K562 (cell line): ENCODE measurements around the gene CD44. TPM values are rescaled to one million over a fixed set of nuclear protein-coding genes. Genes with fewer than 3 reads are reported as not detected.

Experiments
- ATAC-seq: fragments of 200-7000 bp; cut with Tn5 transposase; 3 replicates; pipeline ENCODE4 v1.9.1; 2020; ENCODE audit warnings: moderate library complexity
- BruUV-seq: library from RNA; stranded (reverse); fragments of 400-500 nt; replicated peaks from 2 replicates; lab custom pipeline; 2021; lab: Mats Ljungman, UMichigan
- CTCF ChIA-PET: fragments of 300-600 bp; formaldehyde crosslinking; extraction: SDS; loops from one replicate; lab custom pipeline; 2021; ENCODE audit warnings: low intra/inter-chr PET ratio; lab: Yijun Ruan, JAX
- POLR2A ChIA-PET: fragments of 300-600, 350-650 bp; sonication (Branson Sonifier 250); formaldehyde crosslinking; extraction: SDS; loops from one replicate; lab custom pipeline; 2021; ENCODE audit warnings: antibody characterized with exemption, inconsistent platforms; lab: Yijun Ruan, JAX
- DNase-seq, 4 experiments: peaks; one replicate each; pipeline versions ENCODE4 v3.0.0 to v3.0.0-alpha.2; 2011 to 2018; ENCODE audit warnings: low spot score in 3 of 4, mixed read lengths in 3 of 4; ENCODE audit errors: extremely low read depth in 1 of 4
- FAIRE-seq: peaks from 2 replicates; lab custom pipeline; 2011; peaks lifted over from hg19 to GRCh38; lab: Jason Lieb, UNC
- H2AFZ ChIP-seq: 2 replicates; pipeline ENCODE4 v1.6.0; 2011; ENCODE audit warnings: low read depth, low read length, control low read depth, inconsistent platforms
- H3K27ac ChIP-seq: fragments of 200-600 bp; 3 replicates; pipeline ENCODE4 v1.8.0; 2011; ENCODE audit warnings: low read depth, mild to moderate bottlenecking, control low read depth, inconsistent platforms, low read length, moderate library complexity, mixed read lengths; ENCODE audit errors: extremely low read depth
- H3K27me3 ChIP-seq, 2 experiments: fragments of 300-600 bp in 1 of 2; 2 replicates in 1 of 2; 3 replicates in 1 of 2; pipeline versions ENCODE4 v1.6.0 to v1.8.0; 2011; ENCODE audit warnings: inconsistent platforms in 2 of 2, low read length in 2 of 2, mild to moderate bottlenecking in 1 of 2, mixed read lengths in 1 of 2, moderate library complexity in 1 of 2; ENCODE audit not compliant: control insufficient read depth in 2 of 2, insufficient read depth in 2 of 2
- H3K36me3 ChIP-seq: fragments of 300-600 bp; 3 replicates; pipeline ENCODE4 v1.8.0; 2011; ENCODE audit warnings: mild to moderate bottlenecking, low read length, inconsistent platforms; ENCODE audit not compliant: control insufficient read depth, insufficient read depth
- H3K4me1 ChIP-seq, 2 experiments: fragments of 200-600 bp in 1 of 2; replicated peaks in 1 of 2; 2 replicates in 1 of 2; 3 replicates in 1 of 2; pipeline versions ENCODE4 v1.5.1 to v1.8.0; 2011; ENCODE audit warnings: inconsistent platforms in 2 of 2, low read length in 2 of 2, mild to moderate bottlenecking in 1 of 2, mixed read lengths in 1 of 2, moderate library complexity in 1 of 2; ENCODE audit not compliant: control insufficient read depth in 2 of 2, insufficient read depth in 2 of 2
- H3K4me2 ChIP-seq: 2 replicates; pipeline ENCODE4 v1.6.1; 2011; ENCODE audit warnings: low read length, control low read depth, inconsistent platforms, mixed read lengths; ENCODE audit not compliant: insufficient read depth
- H3K4me3 ChIP-seq: fragments of 200-600 bp; sonication (generic), shearing (Covaris generic); 2 replicates; pipeline ENCODE4 v1.5.1; 2016; ENCODE audit warnings: control low read depth, inconsistent platforms
- H3K79me2 ChIP-seq: fragments of 200-600 bp; 3 replicates; pipeline ENCODE4 v1.8.0; 2011; ENCODE audit warnings: low read length, inconsistent platforms; ENCODE audit not compliant: control insufficient read depth, insufficient read depth
- H3K9ac ChIP-seq, 2 experiments: 2 replicates each; pipeline versions ENCODE4 v1.6.0 to v1.6.1; 2011; ENCODE audit warnings: low read depth in 2 of 2, low read length in 2 of 2, control low read depth in 1 of 2, inconsistent platforms in 1 of 2, mild to moderate bottlenecking in 1 of 2, mixed read lengths in 1 of 2; ENCODE audit not compliant: insufficient read depth in 1 of 2
- H3K9me1 ChIP-seq: one replicate; pipeline ENCODE4 v1.6.0; 2011; ENCODE audit warnings: inconsistent platforms, mild to moderate bottlenecking, low read length, moderate library complexity; ENCODE audit not compliant: control insufficient read depth, insufficient read depth
- H3K9me3 ChIP-seq: replicated peaks from 2 replicates; pipeline ENCODE4 v1.5.1; 2011; ENCODE audit warnings: low read depth, low read length, inconsistent platforms; ENCODE audit not compliant: control insufficient read depth, insufficient read depth
- H4K20me1 ChIP-seq: replicated peaks from 2 replicates; pipeline ENCODE4 v1.6.1; 2011; ENCODE audit warnings: low read length, inconsistent platforms, mixed read lengths; ENCODE audit not compliant: control insufficient read depth, insufficient read depth
- CEBPG ChIP-seq, 3 experiments: fragments of 200-800 bp in 1 of 3; sonication (Bioruptor generic) in 1 of 3; sonication (generic) in 1 of 3; formaldehyde crosslinking in 1 of 3; IDR thresholded peaks in 2 of 3; conservative IDR thresholded peaks in 1 of 3; 2 replicates each; pipeline versions ENCODE4 v1.6.1 to v1.8.0; 2016 to 2022; ENCODE audit warnings: missing compliant biosample characterization in 2 of 3, missing genetic modification characterization in 2 of 3, mild to moderate bottlenecking in 1 of 3, missing genetic modification reagents in 1 of 3
- RAD51 ChIP-seq: fragments of 450-650 bp; IDR thresholded peaks from 2 replicates; pipeline ENCODE4 v1.7.1; 2016; ENCODE audit warnings: low read depth, mild to moderate bottlenecking, borderline replicate concordance
- WGBS: fragments of 100-300 bp; shearing (Covaris generic); methylation state at CpG from one replicate; pipeline ENCODE4 v1.1.6; 2016; ENCODE audit warnings: low coverage, mixed read lengths; ENCODE audit not compliant: insufficient coverage; ENCODE audit errors: missing lambda C conversion rate; 5-methylcytosine and 5-hydroxymethylcytosine counted together
- in situ Hi-C: fragments of 300-500 bp; cut with MboI; formaldehyde crosslinking; loops from 4 replicates; pipeline ENCODE4 v1.15.0; 2018; ENCODE audit warnings: inconsistent platforms, mixed read lengths
- intact Hi-C: fragments of 100-400 bp; cut with micrococcal nuclease; formaldehyde crosslinking; loops from 2 replicates; pipeline ENCODE4 v1.14.2; 2022
- polyA plus RNA-seq, 8 experiments: library from polyadenylated mRNA; depleted of rRNA in 4 of 8; stranded (reverse) in 5 of 8; unstranded in 3 of 8; fragments of >200 nt; fragmentation: Nextera tagmentation in 2 of 8; fragmentation: Illumina TruSeq in 1 of 8; extraction: Ambion mirVana in 2 of 8; extraction: Trizol in 1 of 8; gene quantifications; 2 replicates each; pipeline versions ENCODE4 v1.2.1 to v1.2.3, GENCODE V29; 2011 to 2014; ENCODE audit warnings: inconsistent platforms in 1 of 8, missing spikeins in 1 of 8
- total RNA-seq, 7 experiments: library from RNA; depleted of rRNA in 6 of 7; stranded (reverse); fragments of >200 nt in 6 of 7; fragmentation: Illumina TruSeq in 2 of 7; extraction: Trizol in 2 of 7; gene quantifications; 2 replicates each; pipeline versions ENCODE4 v1.2.1 to v1.2.3, GENCODE V29; 2011 to 2021; ENCODE audit warnings: low replicate concordance in 1 of 7
- TF ChIP-seq, protein P1 (sequence below), 2 experiments: fragments of 450-650 bp in 1 of 2; sonication (generic) in 1 of 2; formaldehyde crosslinking in 1 of 2; IDR thresholded peaks in 1 of 2; conservative IDR thresholded peaks in 1 of 2; 2 replicates each; pipeline versions ENCODE4 v1.6.1 to v1.8.1; 2016 to 2023; ENCODE audit warnings: mild to moderate bottlenecking in 2 of 2, moderate library complexity in 2 of 2, inconsistent platforms in 1 of 2, missing genetic modification reagents in 1 of 2

Gene CD44
- total and polyA plus RNA-seq, 9 of the 15 experiments (the other 6 are each of a cell fraction or from before 2014, with no cell fraction given), result 1.2 to 13.9 (median 3.0) TPM

DNA sequence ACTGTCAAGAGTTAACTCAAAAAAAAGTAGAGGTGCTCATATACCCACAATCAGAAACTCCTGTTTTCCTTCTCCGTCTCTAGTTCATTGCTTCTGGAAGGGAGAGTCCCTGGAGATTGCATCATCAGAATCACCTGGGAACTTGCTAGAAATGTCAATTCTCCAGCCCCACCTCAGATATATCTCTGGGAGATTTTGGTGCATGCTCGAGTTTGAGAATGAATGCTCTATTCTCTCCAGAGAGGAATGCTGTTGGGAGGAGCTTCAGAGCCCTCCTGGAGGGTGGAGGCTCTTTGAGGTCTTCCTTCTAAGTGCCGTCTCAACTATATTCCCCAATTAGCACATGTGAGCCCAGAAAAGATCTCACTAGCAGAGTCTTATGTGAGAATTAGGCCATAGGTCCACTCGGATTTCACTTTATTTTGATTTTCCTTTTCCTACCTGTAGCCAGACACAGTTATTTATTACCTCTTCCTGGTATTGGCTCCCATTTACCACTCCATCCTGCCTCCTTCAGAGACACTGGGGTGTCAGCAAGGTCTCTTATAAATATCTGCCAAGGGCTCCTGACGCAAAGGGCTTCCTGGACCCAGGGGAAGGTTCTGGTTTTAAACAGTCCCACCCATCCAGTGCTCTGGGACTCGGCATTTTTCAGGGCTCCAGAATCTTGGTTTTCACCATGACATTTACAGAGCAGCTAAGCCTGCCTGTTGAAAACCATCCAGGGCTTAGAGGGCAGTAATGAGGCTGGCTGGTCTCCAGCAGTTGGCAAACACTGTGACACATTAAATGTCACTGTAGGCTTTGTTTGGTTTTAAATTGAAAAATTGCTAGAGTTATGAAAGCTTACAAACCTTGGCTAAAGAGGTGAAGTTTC is 136.2 kb downstream of the CD44 start:
- ChIA-PET POLR2A (no interaction called here), CTCF (no interaction called here)
- no peak overlapping the region for H3K4me3 ChIP-seq
- no TSS peak for BruUV-seq
- H3K9ac ChIP-seq, result no peak overlapping the region
- H2AFZ ChIP-seq, result no peak overlapping the region
- DNase-seq, result no peak
- H3K9me1 ChIP-seq, result no peaks in the 10 kb centered on the region
- H3K27me3 ChIP-seq, result peaks cover 6 to 10% of the 10 kb centered on the region in 2 experiments; a peak in 3 of 5 replicates
- H3K4me1 ChIP-seq, result no peaks in the 10 kb centered on the region
- H3K9me3 ChIP-seq, result no peaks in the 10 kb centered on the region
- no peak overlapping the region for H3K27ac ChIP-seq
- H3K79me2 ChIP-seq, result no peaks in the 10 kb centered on the region
- H3K36me3 ChIP-seq, result no peaks in the 10 kb centered on the region
- FAIRE-seq, result no peak
- no peaks in the 10 kb centered on the region for H4K20me1 ChIP-seq
- H3K4me2 ChIP-seq, result no peak overlapping the region
- TF ChIP-seq CEBPG (CRISPR knock-in tag; IDR thresholded peaks at IDR 0.05) (no peak), CEBPG (tag; conservative IDR thresholded peaks at IDR 0.05 in 1 of 2, IDR thresholded peaks at IDR 0.05 in 1 of 2) (peak; percentile 75 to 79), RAD51 (no peak)
- TF ChIP-seq, protein P1, sequence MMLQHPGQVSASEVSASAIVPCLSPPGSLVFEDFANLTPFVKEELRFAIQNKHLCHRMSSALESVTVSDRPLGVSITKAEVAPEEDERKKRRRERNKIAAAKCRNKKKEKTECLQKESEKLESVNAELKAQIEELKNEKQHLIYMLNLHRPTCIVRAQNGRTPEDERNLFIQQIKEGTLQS (IDR thresholded peaks at IDR 0.05), result peak; percentile 68
- TF ChIP-seq, protein P1 (CRISPR knock-in tag; conservative IDR thresholded peaks at IDR 0.05), result no peak
- ATAC-seq, result no peak
- in situ Hi-C loops (no loop called here), intact Hi-C loops (no loop called here)
- 4% methylated on average over 6 of the region's 6 CpGs for WGBS
